ENCODE data around the gene NOVA2.

DNA sequence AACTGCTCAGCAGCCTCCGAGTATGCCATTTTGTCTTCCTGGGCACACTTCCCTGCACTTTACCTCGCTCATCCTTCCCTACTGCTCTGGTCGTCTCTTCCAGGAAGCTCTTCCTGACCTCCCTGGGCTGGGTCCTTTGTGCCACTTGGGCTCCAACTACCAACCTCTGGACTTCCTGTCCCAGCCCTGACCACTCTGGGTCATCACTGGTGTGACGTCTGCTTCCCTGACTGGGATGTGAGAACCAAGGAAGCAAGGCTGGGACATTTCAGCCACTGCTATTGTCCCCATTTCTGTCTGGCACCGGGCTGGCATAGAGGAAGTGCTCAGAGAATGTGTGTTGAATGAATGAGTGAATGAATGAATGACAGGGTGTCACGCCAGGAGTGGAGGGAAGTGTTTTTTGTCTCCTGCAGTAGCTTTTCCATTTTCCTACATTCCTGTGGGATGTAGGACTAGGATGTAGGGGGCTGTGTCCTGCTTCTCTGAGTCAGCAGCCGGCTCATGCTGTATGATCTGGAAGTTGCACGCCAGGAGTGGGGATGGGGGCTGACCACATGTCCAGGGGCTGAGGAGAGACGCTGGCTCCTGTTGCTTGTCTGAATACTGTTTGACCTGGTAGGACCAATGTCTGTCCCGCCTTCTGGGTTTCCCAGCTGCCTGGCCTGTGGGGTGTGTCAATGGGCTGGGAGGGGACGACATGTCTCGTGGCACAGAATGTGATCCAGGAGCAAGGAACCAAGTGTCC, 14.7 kb downstream of the NOVA2 start:
- TF ChIP-seq CTCF (IDR thresholded peaks at IDR 0.05; ENCODE audit: insufficient read depth, low read depth, low read length), result no peak
- TF ChIP-seq EZH2 (IDR thresholded peaks at IDR 0.05; ENCODE audit: insufficient read depth, low read length), result no peak

All from astrocyte (in vitro differentiated cells and primary cell).